Measurements from ENCODE around the gene FAM168A. TPM values are rescaled to one million over a fixed set of nuclear protein-coding genes. Genes with fewer than 3 reads are reported as not detected.

FAM168A gene
- total and polyA plus RNA-seq, 10 of the 15 experiments (the other 5 are each of a cell fraction or from before 2014, with no cell fraction given) = 1.7 to 20.0 (median 10.0) TPM

DNA sequence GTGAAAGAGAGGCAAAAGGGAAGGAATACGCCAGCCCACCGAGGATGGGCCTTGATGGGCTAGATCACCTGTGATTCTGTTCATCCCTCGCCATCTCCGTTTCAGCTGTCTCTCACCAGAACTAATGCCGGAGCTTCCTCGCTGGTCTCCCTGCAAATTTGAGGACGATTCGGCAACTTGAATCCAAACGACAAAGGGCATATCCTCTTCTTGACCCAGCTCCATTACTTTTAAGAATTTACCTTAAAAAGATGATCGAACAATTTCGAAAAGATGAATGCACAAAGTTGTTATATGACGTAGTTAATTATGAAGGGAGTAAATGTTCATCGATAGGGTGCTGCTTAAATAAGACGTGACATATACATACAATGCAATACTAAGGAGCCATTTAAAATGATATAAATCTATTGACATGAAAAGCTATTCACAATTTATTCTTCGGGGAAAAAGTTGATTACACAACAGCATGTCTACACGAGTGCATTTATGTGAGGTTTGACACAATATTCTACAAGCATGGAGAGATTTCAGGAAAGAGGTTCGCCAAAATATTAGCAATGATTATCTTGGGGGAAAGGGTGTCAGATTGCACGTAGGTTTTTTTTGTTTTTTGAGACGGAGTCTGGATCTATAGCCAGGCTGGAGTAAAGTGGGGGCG is 937 bp upstream of the FAM168A start (continued):
- TF ChIP-seq RELB (IDR thresholded peaks at IDR 0.05; ENCODE audit: low read depth) = 0 out of 2 replicates have a peak, but pooled peaks have one; percentile 9

DNA sequence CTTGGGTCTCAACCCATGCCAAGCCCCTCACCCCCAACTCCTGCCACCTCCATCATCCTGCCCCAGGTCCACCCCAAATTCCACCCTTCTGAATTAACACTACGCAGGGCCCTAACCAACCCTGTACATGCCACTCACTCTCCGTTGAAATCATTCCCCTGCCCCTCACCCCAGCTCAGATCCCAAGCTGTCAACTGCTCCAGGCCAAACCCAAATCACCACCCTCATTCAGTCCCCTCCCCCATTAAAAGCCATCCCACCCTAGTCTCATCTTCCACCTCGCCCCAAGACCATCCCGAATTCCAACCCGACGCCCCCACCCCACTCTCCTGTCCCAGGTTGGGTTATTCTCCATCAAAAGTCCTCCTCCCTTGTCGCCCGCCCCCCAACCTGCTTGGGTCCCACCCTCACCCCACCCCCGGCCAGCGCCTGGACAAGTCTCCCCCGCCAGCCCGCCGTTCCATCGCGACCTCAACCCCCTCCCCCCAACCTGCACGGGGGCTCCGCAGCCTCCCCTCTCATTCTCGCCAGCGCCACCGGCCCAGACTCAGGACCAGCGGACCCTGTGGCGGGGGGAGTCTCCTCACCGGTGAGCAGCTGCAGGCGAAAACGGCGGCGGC is 466 bp downstream of the FAM168A start:
- Histone ChIP-seq H2AFZ (ENCODE audit: control insufficient read depth, low read depth, low read length) (peak overlapping the region; percentile 100), H3K27ac (ENCODE audit: control insufficient read depth, insufficient read depth) (peak overlapping the region; percentile 50), H3K36me3 (ENCODE audit: control insufficient read depth in 2 of 2, insufficient read depth in 2 of 2, low read length in 1 of 2) (no peaks in the 10 kb centered on the region), H3K4me2 (ENCODE audit: control insufficient read depth, insufficient read depth) (peak overlapping the region; percentile 64), H4K20me1 (ENCODE audit: control insufficient read depth, insufficient read depth) (no peaks in the 10 kb centered on the region), H3K27me3 (replicated peaks in 1 of 2; ENCODE audit: control insufficient read depth in 2 of 2, insufficient read depth in 2 of 2, low read length in 1 of 2) (no peaks in the 10 kb centered on the region), H3K79me2 (ENCODE audit: control insufficient read depth, insufficient read depth, low read length) (peaks cover 19% of the 10 kb centered on the region), H3K9ac (ENCODE audit: control insufficient read depth, insufficient read depth, low read length) (peak overlapping the region; percentile 84), H3K4me3 (peak overlapping the region; percentile 77), H3K9me3 (replicated peaks; ENCODE audit: control insufficient read depth, insufficient read depth, low read length) (no peaks in the 10 kb centered on the region), H3K4me1 (ENCODE audit: control insufficient read depth, insufficient read depth, low read length) (no peaks in the 10 kb centered on the region)
- FAIRE-seq (no peak), ATAC-seq (no peak), DNase-seq (ENCODE audit: low read depth, low spot score) (no peak)
- BruUV-seq (replicated peaks) = no TSS peak
- WGBS (ENCODE audit: insufficient coverage, insufficient replicate concordance, low lambda C conversion rate, missing lambda C conversion rate) = 13% methylated on average over 18 of the region's 27 CpGs
- RAD21 ChIA-PET (ENCODE audit: unreplicated experiment) = no interaction called here
- no peak for TF ChIP-seq SMC3 (IDR thresholded peaks at IDR 0.05; ENCODE audit: borderline replicate concordance, low read length)
- TF ChIP-seq PBX3 (IDR thresholded peaks at IDR 0.05; ENCODE audit: insufficient replicate concordance, low read depth, low read length) = no peak
- TF ChIP-seq, protein P1, sequence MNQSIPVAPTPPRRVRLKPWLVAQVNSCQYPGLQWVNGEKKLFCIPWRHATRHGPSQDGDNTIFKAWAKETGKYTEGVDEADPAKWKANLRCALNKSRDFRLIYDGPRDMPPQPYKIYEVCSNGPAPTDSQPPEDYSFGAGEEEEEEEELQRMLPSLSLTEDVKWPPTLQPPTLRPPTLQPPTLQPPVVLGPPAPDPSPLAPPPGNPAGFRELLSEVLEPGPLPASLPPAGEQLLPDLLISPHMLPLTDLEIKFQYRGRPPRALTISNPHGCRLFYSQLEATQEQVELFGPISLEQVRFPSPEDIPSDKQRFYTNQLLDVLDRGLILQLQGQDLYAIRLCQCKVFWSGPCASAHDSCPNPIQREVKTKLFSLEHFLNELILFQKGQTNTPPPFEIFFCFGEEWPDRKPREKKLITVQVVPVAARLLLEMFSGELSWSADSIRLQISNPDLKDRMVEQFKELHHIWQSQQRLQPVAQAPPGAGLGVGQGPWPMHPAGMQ (IDR thresholded peaks at IDR 0.05; ENCODE audit: borderline replicate concordance) = no peak
- TF ChIP-seq CHD2 (IDR thresholded peaks at IDR 0.05; ENCODE audit: borderline replicate concordance, low read depth, low read length) = 0 out of 2 replicates have a peak, but pooled peaks have one; percentile 16
- 0 out of 2 replicates have a peak, but pooled peaks have one; percentile 0 for TF ChIP-seq RAD21 (IDR thresholded peaks at IDR 0.05; ENCODE audit: insufficient read depth, low read depth, low read length)
- POLR2A ChIA-PET = interaction anchor here (1.2 to 1.5 kb wide), 3 partner anchors 9 to 20 kb away, joined by 3 read pairs; no protein-coding TSS in a partner anchor
- CTCF ChIA-PET = interaction anchor here (0.7 to 1.9 kb wide), 5 partner anchors 19 to 119 kb away, joined by 3 to 8 read pairs (median 4); no protein-coding TSS in a partner anchor
- SMC1A ChIA-PET (ENCODE audit: uncharacterized antibody, unreplicated experiment) = interaction anchor here (0.6 to 3.6 kb wide), 12 partner anchors 10 to 183 kb away, joined by 3 to 15 read pairs (median 3); no protein-coding TSS in a partner anchor
- in situ Hi-C loops (cut with MboI) = no loop called here
- intact Hi-C loops (cut with micrococcal nuclease; ENCODE audit: unreplicated experiment) = no loop called here
